Right ventricle myocardium superior (tissue), 1 donor: ENCODE results near the gene TMEM147. TPM values are rescaled to one million over a fixed set of nuclear protein-coding genes. Genes with fewer than 3 reads are reported as not detected.

Experiments
- ATAC-seq: fragments of 200-7000 bp; cut with Tn5 transposase; one replicate; pipeline ENCODE4 v1.9.1; 2020; ENCODE audit warnings: mild to moderate bottlenecking; ENCODE audit not compliant: poor library complexity
- DNase-seq: peaks from one replicate; pipeline ENCODE4 v3.0.0-alpha.2; 2020
- intact Hi-C: fragments of 100-400 bp; cut with DNase I; formaldehyde crosslinking; loops from one replicate; pipeline ENCODE4 v1.11.2; 2022
- total RNA-seq: library from RNA; stranded (reverse); fragmentation: NEBNext Ultra II Directional; extraction: Animal tissue kit (Norgen Biotek cat#: 25700); gene quantifications from one replicate; pipeline ENCODE4 v1.2.1, GENCODE V29; 2021
- donor health status: DM: no; HTN: yes; CAD: no; lungs with severe emphysema.

The TMEM147 gene
- total RNA-seq, 1 donor from 2014 or later = 75.7 TPM

GRCh38 chr19:35516310-35516709 lies 29.1 kb upstream of the TMEM147 start:
- ATAC-seq = no peak
- no peak for DNase-seq
- intact Hi-C loops = no loop called here

GRCh38 chr19:35517342-35517741 lies 28.1 kb upstream of the TMEM147 start:
- ATAC-seq (no peak), DNase-seq (no peak)
- intact Hi-C loops = no loop called here

- no peak for DNase-seq
- intact Hi-C loops = no loop called here
- no peak for ATAC-seq
Measured at GRCh38 chr19:35518313-35518712, 27.1 kb upstream of the TMEM147 start.

- DNase-seq = no peak
- no peak for ATAC-seq
- intact Hi-C loops = no loop called here
Measured at GRCh38 chr19:35519291-35519690, 26.1 kb upstream of the TMEM147 start.

- ATAC-seq = no peak
- intact Hi-C loops = no loop called here
- no peak for DNase-seq
Measured at GRCh38 chr19:35521124-35521743, 24.2 kb upstream of the TMEM147 start.

GRCh38 chr19:35522745-35523327 lies 22.6 kb upstream of the TMEM147 start:
- intact Hi-C loops = no loop called here
- ATAC-seq = no peak
- DNase-seq = no peak

GRCh38 chr19:35524181-35524837 lies 21.1 kb upstream of the TMEM147 start:
- intact Hi-C loops = no loop called here
- no peak for ATAC-seq
- no peak for DNase-seq

GRCh38 chr19:35525873-35526272 lies 19.6 kb upstream of the TMEM147 start:
- ATAC-seq (no peak), DNase-seq (no peak)
- intact Hi-C loops = no loop called here

GRCh38 chr19:35528218-35529038 lies 17.0 kb upstream of the TMEM147 start, which contains the start of gene SBSN:
Gene SBSN, minus strand, starts transcription at chr19:35528311. Its CDS starts 30 bp downstream, at chr19:35528281.
- DNase-seq (no peak), ATAC-seq (no peak)
- intact Hi-C loops = no loop called here

GRCh38 chr19:35529241-35530218 lies 15.9 kb upstream of the TMEM147 start:
- intact Hi-C loops = no loop called here
- DNase-seq = no peak
- ATAC-seq = no peak

- ATAC-seq (no peak), DNase-seq (no peak)
- intact Hi-C loops = no loop called here
Measured at GRCh38 chr19:35531291-35531690, 14.1 kb upstream of the TMEM147 start.

GRCh38 chr19:35533201-35533821 lies 12.1 kb upstream of the TMEM147 start, which contains the start of gene GAPDHS:
Gene GAPDHS, plus strand, starts transcription at chr19:35533456. Its CDS starts 72 bp downstream, at chr19:35533528.
- no peak for ATAC-seq
- intact Hi-C loops = no loop called here
- no peak for DNase-seq

- peak; percentile 59 for DNase-seq
- peak; percentile 58 for ATAC-seq
- intact Hi-C loops = no loop called here
Measured at GRCh38 chr19:35533822-35534392, 11.5 kb upstream of the TMEM147 start.

GRCh38 chr19:35534803-35535480 lies 10.5 kb upstream of the TMEM147 start:
- ATAC-seq (no peak), DNase-seq (no peak)
- intact Hi-C loops = no loop called here

- ATAC-seq (no peak), DNase-seq (no peak)
- intact Hi-C loops = no loop called here
Measured at GRCh38 chr19:35539314-35539713, 6.1 kb upstream of the TMEM147 start.

- intact Hi-C loops = loop anchor here (10.0 kb wide), 1 partner anchor 175 kb away; the partner anchor contains the start of gene KMT2B
- ATAC-seq (no peak), DNase-seq (no peak)
Measured at GRCh38 chr19:35539850-35540249, 5.6 kb upstream of the TMEM147 start.
